Muscle layer of duodenum (tissue), 2 donors: ENCODE data around the gene HECW1.

ENCODE experiments used
- H3K27ac ChIP-seq: one replicate; pipeline ENCODE4 v1.7.0; 2013; ENCODE audit warnings: mild to moderate bottlenecking, low read length
- H3K27me3 ChIP-seq: one replicate; pipeline ENCODE4 v1.7.0; 2013; ENCODE audit warnings: low read depth, mild to moderate bottlenecking, control low read depth, low read length
- H3K36me3 ChIP-seq, 2 donors: one replicate each; pipeline ENCODE4 v1.7.0; 2013; ENCODE audit warnings: low read length in 2 of 2, control low read depth in 1 of 2, mild to moderate bottlenecking in 1 of 2; ENCODE audit not compliant: insufficient read depth in 2 of 2, control insufficient read depth in 1 of 2
- H3K4me1 ChIP-seq, 2 donors: one replicate each; pipeline ENCODE4 v1.7.0; 2013; ENCODE audit warnings: low read length in 2 of 2, mild to moderate bottlenecking in 2 of 2, control low read depth in 1 of 2, moderate library complexity in 1 of 2; ENCODE audit not compliant: insufficient read depth in 2 of 2, control insufficient read depth in 1 of 2
- H3K4me3 ChIP-seq, 2 donors: one replicate each; pipeline ENCODE4 v1.7.0; 2013; ENCODE audit warnings: low read length in 2 of 2, low read depth in 1 of 2, mild to moderate bottlenecking in 1 of 2
- H3K9me3 ChIP-seq, 2 donors: one replicate each; pipeline ENCODE4 v1.7.0; 2013; ENCODE audit warnings: low read length in 2 of 2, control low read depth in 1 of 2, mild to moderate bottlenecking in 1 of 2; ENCODE audit not compliant: control insufficient read depth in 1 of 2
- donor health status: healthy.

The HECW1 gene

DNA sequence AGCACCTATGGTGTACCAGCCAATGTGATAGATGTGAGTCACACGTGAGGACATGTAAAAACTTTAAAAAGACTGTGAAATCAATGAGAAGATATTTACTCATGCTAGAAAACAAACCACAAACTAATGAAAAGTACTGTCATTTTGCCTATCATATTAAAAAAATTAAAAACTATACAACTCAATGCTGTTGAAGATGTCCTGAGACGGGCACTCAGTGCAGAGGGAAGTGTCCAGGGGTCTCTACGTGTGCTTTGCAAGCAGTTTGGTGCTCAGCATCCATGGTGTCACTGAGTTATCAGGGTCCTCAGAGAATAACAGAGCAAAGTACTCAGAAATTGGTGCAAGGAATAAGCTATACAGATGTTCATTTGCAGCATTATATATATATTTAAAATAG, 162.3 kb downstream of the HECW1 start:
- Histone ChIP-seq H3K9me3 (peaks cover 0 to 8% of the 10 kb centered on the region in 2 donors), H3K27ac (no peak overlapping the region), H3K4me1 (no peaks in the 10 kb centered on the region), H3K4me3 (no peak overlapping the region), H3K27me3 (no peaks in the 10 kb centered on the region), H3K36me3 (no peaks in the 10 kb centered on the region)

DNA sequence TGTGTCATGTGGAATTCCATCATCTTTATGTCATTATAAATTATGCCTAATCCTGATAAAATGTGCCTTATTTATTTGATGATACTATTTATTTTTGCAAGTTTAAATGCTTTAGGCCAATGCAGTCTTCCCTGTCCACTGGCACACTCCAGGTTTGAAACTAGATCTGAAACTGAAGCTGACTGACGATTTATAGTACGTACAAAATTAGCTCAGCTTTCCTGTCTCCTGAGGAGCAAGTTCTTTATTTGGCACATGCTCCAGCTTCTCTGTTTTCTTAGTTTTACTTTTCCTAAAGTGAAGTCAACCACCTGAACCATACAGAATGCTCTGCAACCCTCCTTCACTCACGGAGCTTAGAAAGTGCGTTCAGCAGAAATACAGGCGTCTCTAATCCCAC, 164.1 kb downstream of the HECW1 start:
- no peaks in the 10 kb centered on the region for H3K4me1 ChIP-seq
- no peaks in the 10 kb centered on the region for H3K36me3 ChIP-seq
- H3K4me3 ChIP-seq = no peak overlapping the region
- H3K27ac ChIP-seq = no peak overlapping the region
- H3K27me3 ChIP-seq = no peaks in the 10 kb centered on the region
- H3K9me3 ChIP-seq = peaks cover 0 to 4% of the 10 kb centered on the region in 2 donors

DNA sequence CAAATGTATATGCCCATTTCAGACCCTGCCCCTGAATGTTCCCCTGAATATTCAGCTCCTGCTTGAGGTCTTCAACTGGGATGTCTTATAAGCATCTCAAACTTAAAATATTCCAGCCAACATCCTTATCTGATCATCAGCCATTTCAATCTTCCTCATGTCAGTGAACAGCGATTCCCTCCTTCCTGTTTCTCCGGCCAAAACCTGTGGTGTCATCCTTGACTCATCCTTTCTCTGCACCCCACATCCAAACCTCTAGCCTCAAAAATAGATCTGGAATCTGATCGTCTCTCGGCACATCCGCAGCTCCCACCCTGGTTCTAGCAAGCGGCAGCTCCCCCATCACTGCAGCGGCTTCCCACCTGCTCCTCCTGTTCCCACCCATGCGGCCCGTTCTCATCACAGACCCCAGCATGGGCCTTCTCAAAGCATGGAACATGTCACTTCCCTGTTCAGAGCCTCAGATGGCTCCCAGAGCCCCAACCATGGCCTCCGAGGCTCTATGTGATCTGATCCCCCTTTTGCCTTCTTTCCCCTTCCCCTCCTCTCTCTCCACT, 165.7 kb downstream of the HECW1 start:
- Histone ChIP-seq H3K9me3 (no peaks in the 10 kb centered on the region), H3K4me1 (no peaks in the 10 kb centered on the region), H3K27me3 (no peaks in the 10 kb centered on the region), H3K4me3 (no peak overlapping the region), H3K27ac (no peak overlapping the region), H3K36me3 (no peaks in the 10 kb centered on the region)

DNA sequence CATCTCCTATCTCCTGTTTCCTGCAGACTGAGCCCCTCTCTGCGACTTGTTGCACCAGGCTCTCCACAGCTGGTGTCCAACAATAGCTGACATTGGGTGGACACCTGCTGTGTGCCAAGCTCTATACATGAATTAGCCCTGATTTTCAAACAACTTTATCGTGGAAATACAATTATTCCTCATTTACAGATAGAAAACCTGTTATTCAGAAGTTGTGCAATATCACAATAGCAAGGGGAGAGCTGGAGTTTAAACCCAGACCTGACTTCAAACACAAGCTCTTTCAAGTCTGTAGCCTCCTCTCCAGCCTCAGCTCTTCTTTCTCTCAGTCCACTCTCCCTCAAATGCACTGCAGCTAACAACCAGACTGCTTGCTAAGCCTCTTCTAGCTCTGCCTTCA, 168.8 kb downstream of the HECW1 start:
- Histone ChIP-seq H3K36me3 (no peaks in the 10 kb centered on the region), H3K4me3 (no peak overlapping the region), H3K27me3 (no peaks in the 10 kb centered on the region), H3K9me3 (peaks cover 0 to 3% of the 10 kb centered on the region in 2 donors), H3K4me1 (no peaks in the 10 kb centered on the region), H3K27ac (no peak overlapping the region)

DNA sequence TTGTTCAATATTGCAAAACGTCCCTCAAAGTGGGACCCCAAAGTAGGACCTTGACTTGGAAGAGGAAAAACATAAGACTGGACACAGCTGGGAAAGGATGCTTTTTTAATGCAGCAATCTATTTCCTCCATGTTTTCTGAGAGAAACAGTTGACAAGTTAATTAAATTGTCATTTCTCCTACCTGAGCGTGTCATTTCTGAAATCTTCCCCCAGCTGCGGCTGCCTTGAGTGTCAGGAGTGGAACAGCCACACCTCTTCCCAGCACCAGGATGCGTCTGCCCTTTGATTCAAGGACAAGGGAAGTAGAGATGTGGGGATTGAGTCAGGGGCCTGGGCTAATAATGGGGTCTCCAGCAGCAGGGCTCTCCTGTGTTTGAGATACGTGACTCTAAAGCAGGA, 171.3 kb downstream of the HECW1 start:
- H3K4me3 ChIP-seq = no peak overlapping the region
- peaks cover 0 to 3% of the 10 kb centered on the region in 2 donors for H3K9me3 ChIP-seq
- H3K27me3 ChIP-seq = no peaks in the 10 kb centered on the region
- no peak overlapping the region for H3K27ac ChIP-seq
- H3K36me3 ChIP-seq = no peaks in the 10 kb centered on the region
- H3K4me1 ChIP-seq = no peaks in the 10 kb centered on the region

DNA sequence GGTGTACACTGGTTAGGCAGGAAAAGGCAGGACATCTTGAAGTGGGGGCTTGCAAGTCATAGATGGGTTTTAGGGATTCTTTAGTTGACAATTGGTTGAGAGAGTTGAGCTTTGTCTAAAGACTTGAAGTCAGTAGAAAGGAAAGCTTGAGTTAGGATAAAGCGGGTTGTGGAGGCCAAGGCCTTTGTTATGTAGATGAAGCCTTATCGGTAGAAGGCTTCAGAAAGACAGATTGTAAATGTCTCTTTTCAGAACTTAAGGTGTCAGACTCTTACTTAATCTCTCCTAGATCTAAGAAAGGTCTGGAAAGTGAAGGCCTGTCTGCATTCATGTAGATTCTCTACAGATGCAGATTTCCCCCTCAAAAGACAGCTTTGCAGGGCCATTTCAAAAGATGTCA, 177.4 kb downstream of the HECW1 start:
- H3K9me3 ChIP-seq = peaks cover 0 to 10% of the 10 kb centered on the region in 2 donors
- peaks cover 0 to 9% of the 10 kb centered on the region in 2 donors for H3K4me1 ChIP-seq
- H3K36me3 ChIP-seq = no peaks in the 10 kb centered on the region
- no peak overlapping the region for H3K27ac ChIP-seq
- no peaks in the 10 kb centered on the region for H3K27me3 ChIP-seq
- H3K4me3 ChIP-seq = no peak overlapping the region

DNA sequence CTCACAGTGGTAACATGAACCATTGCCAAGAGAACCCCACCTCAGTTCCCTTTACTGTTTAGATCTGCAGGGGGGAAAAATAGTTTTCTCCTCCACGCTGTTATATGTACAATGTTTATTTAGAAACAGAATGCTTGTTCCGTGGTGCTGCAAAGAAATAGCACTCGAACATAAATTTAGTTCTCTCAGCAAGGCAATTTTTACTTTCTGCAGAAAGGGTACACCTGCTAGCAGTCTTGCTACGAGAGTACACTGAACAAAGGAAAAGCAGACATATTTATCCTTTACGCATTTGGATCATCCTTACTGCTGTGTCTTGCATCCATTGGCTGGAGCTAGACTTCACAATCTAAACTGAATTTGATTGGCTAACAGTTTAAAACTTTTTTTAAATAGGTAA, 178.5 kb downstream of the HECW1 start:
- H3K4me3 ChIP-seq = no peak overlapping the region
- no peaks in the 10 kb centered on the region for H3K36me3 ChIP-seq
- H3K4me1 ChIP-seq = peaks cover 0 to 11% of the 10 kb centered on the region in 2 donors

DNA sequence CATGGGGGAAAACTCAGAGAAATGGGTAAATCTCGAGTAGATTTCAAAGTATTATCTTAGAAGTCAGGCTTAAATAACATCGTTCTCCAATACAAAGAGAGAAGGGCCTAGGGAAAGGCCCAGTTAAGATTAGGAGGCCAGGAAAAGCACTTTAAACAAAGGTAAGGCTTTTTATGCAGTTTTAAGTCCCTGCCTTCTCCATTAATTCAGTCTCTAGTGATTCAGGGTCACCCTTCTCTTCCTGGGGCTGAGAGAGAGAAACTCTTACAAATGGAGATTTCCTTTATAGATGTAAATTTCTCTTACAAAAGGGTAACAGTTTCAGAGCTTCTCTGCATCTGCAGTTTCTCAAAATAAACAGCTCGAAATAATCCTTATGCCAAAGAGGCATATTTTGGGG, 179.3 kb downstream of the HECW1 start:
- Histone ChIP-seq H3K36me3 (no peaks in the 10 kb centered on the region), H3K27me3 (no peaks in the 10 kb centered on the region), H3K4me3 (no peak overlapping the region), H3K4me1 (peaks cover 0 to 18% of the 10 kb centered on the region in 2 donors), H3K9me3 (peaks cover 0 to 7% of the 10 kb centered on the region in 2 donors), H3K27ac (no peak overlapping the region)

More for the DNA sequence above, 178.5 kb downstream of the HECW1 start:
- Histone ChIP-seq H3K27me3 (no peaks in the 10 kb centered on the region), H3K9me3 (peaks cover 0 to 9% of the 10 kb centered on the region in 2 donors), H3K27ac (no peak overlapping the region)

DNA sequence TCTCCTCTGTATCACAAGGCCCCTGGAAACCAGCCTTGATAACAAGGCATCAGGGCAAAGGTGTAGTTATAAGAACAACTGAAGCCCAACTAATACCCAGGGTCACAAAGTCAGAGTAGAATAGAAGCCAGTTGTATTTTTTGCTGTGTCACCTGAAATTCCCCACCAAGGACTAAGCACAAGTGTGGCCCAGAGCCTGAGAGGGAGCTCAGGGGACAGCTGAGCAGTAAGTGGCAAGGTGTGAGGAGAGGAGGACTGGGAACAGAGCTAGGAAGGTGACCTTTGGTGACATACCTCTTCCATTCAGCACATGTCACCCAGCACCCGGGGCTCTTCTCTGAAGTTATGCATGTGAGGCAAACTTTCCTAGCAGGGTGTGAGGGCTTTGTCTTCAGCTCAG, 179.9 kb downstream of the HECW1 start:
- Histone ChIP-seq H3K27ac (no peak overlapping the region), H3K27me3 (no peaks in the 10 kb centered on the region), H3K4me1 (peaks cover 0 to 18% of the 10 kb centered on the region in 2 donors), H3K4me3 (no peak overlapping the region), H3K36me3 (no peaks in the 10 kb centered on the region), H3K9me3 (peaks cover 0 to 7% of the 10 kb centered on the region in 2 donors)

DNA sequence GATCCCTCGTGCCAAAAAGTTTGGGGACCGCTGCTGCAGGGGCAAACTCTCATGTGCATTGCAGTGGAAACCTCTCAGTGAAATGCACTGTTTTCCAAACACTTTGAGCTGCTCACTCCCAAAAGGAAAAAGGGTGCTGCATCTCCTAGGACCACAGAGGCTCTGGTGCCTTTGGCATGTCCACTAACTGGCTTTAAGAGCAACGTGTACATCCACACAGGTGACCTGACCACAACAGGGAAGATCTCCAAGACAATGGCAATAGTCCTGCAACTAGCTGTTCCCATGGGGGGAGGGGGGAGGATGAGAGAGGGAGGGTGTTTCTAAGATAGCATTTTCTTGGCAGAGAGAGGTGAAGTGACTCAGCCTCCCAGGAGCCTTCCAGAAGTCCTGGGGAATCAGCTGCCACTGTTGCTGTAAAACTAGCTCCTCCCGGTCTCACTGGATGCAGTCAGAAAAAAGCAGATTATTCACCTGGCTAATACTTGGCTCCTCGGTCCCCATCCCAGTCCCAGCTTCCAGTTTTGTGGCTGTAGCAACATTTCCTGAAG, 181.7 kb downstream of the HECW1 start:
- H3K4me3 ChIP-seq = no peak overlapping the region
- H3K9me3 ChIP-seq = peaks cover 0 to 7% of the 10 kb centered on the region in 2 donors
- H3K27me3 ChIP-seq = no peaks in the 10 kb centered on the region
- H3K36me3 ChIP-seq = no peaks in the 10 kb centered on the region
- no peak overlapping the region for H3K27ac ChIP-seq
- peaks cover 0 to 18% of the 10 kb centered on the region in 2 donors for H3K4me1 ChIP-seq

DNA sequence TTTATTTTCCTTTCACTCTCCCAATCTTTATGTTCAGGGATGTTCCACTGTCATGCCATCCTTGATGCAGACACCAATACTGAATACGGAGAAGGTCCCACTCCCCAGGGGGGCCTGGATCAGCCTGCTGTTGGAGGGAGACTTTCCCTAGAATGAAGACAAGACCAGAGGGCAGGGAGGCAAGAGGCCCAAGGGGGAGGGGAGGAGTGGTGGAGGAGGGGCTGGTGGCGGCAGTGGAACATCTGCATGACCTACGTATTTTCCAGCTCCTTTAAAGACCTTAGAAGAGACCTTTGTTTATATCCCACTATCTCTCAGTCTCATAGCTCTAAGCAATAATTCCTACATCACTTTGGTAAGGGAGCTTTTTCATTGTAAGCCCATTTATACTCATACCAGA, 183.0 kb downstream of the HECW1 start:
- Histone ChIP-seq H3K4me1 (peaks cover 0 to 18% of the 10 kb centered on the region in 2 donors), H3K4me3 (no peak overlapping the region), H3K9me3 (peaks cover 0 to 7% of the 10 kb centered on the region in 2 donors), H3K36me3 (no peaks in the 10 kb centered on the region), H3K27me3 (no peaks in the 10 kb centered on the region), H3K27ac (no peak overlapping the region)

DNA sequence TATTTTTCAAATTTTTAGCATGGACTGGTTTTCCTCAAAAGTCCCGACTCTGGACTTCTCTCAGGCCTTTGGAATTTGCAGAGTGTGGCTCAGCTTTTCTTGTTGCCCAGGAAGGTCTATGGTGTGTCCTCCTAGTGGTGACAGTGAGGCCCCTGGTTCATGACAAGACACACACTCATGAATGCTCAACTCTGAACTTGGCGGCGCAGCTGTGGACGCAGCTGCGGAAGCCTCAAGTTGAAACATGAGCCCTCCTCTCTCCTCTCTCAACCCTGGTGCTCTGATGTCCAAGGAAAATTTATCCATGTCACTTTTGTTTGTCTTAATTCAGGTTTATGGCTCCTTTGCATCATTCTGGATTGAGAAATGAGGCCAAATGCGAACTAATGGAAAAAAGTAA, 183.9 kb downstream of the HECW1 start:
- Histone ChIP-seq H3K9me3 (no peaks in the 10 kb centered on the region), H3K4me1 (peaks cover 0 to 18% of the 10 kb centered on the region in 2 donors)

More for the DNA sequence above, 183.9 kb downstream of the HECW1 start:
- no peak overlapping the region for H3K27ac ChIP-seq
- no peaks in the 10 kb centered on the region for H3K27me3 ChIP-seq
- H3K4me3 ChIP-seq = no peak overlapping the region
- no peaks in the 10 kb centered on the region for H3K36me3 ChIP-seq
